ENCODE data around the gene PITRM1.

DNA sequence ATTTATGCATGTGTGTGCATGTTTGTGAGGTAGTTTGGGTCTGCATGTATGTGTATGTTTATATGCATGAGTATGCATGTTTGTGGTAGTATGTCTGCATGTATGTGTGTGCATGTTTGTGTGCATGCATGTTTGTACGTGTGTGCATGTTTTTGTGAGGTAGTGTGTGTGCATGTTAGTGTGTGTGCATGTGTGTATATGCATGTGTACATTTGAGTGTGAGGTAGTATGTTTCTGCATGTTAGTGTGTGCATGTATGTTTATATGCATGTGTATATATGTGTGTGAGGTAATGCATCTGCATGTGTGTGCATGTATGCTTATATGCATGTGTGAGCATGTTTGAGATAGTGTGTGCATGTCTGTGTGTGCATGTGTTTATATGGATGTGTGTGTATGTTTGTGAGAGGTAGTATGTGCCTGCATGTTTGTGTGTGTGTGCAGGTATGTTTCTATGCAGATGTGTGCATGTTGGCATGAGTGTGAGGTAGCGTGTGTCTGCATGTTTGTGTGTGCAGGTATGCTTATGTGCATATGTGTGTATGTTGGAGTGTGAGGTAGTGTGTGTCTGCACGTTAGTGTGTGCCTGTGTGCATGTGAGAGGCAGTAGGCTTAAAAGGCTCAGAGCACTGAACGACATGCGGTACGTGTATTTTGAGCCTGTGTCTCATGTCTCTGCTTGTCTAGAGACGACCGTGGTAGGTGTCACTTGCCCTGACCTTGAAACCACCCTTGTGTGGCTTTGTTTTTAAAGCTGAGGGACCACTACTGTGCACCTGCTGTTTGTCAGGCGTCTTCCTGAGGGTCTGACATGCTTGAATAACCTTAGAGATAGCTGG is 61.6 kb downstream of the PITRM1 start:
- TF ChIP-seq, protein P1, sequence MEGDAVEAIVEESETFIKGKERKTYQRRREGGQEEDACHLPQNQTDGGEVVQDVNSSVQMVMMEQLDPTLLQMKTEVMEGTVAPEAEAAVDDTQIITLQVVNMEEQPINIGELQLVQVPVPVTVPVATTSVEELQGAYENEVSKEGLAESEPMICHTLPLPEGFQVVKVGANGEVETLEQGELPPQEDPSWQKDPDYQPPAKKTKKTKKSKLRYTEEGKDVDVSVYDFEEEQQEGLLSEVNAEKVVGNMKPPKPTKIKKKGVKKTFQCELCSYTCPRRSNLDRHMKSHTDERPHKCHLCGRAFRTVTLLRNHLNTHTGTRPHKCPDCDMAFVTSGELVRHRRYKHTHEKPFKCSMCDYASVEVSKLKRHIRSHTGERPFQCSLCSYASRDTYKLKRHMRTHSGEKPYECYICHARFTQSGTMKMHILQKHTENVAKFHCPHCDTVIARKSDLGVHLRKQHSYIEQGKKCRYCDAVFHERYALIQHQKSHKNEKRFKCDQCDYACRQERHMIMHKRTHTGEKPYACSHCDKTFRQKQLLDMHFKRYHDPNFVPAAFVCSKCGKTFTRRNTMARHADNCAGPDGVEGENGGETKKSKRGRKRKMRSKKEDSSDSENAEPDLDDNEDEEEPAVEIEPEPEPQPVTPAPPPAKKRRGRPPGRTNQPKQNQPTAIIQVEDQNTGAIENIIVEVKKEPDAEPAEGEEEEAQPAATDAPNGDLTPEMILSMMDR (IDR thresholded peaks at IDR 0.05; ENCODE audit: insufficient read depth, low read length, poor library complexity, severe bottlenecking), result no peak
- TF ChIP-seq EZH2phosphoT487 (conservative IDR thresholded peaks at IDR 0.05; ENCODE audit: low read length), result no peak

Data from SU-DHL-6 (cell line).